HepG2 (cell line): ENCODE results near the gene ABHD1. TPM values are rescaled to one million over a fixed set of nuclear protein-coding genes. Genes with fewer than 3 reads are reported as not detected.

Experiments used
- ATAD3A ChIP-seq: sonication (generic); formaldehyde crosslinking; IDR thresholded peaks from 2 replicates; pipeline ENCODE4 v1.4.0; 2020; ENCODE audit warnings: missing genetic modification reagents
- DZIP1 ChIP-seq: sonication (generic); formaldehyde crosslinking; IDR thresholded peaks from 2 replicates; pipeline ENCODE4 v1.5.0; 2020; ENCODE audit warnings: mild to moderate bottlenecking, missing genetic modification reagents
- HNRNPH1 ChIP-seq: fragments of 200-400 bp; formaldehyde crosslinking; optimal IDR thresholded peaks from 2 replicates; pipeline ENCODE3; 2017; ENCODE audit warnings: mild to moderate bottlenecking, low read depth, low read length
- KDM5B ChIP-seq: sonication (generic); formaldehyde crosslinking; IDR thresholded peaks from 2 replicates; pipeline ENCODE4 v1.4.0; 2020; ENCODE audit warnings: missing genetic modification reagents, mild to moderate bottlenecking, borderline replicate concordance
- KLF15 ChIP-seq: sonication (generic); formaldehyde crosslinking; IDR thresholded peaks from 2 replicates; pipeline ENCODE4 v1.8.1; 2023; ENCODE audit warnings: borderline replicate concordance, mild to moderate bottlenecking, inconsistent platforms, missing genetic modification reagents, mixed read lengths
- MED1 ChIP-seq: sonication (generic); formaldehyde crosslinking; IDR thresholded peaks from 2 replicates; pipeline ENCODE4 v1.4.0; 2020; ENCODE audit warnings: missing genetic modification reagents
- NFAT5 ChIP-seq: sonication (generic); formaldehyde crosslinking; IDR thresholded peaks from 2 replicates; pipeline ENCODE4 v1.4.0; 2020; ENCODE audit warnings: missing genetic modification reagents
- ZNF136 ChIP-seq: sonication (generic); formaldehyde crosslinking; IDR thresholded peaks from 2 replicates; pipeline ENCODE4 v1.8.1; 2022; ENCODE audit warnings: low read depth, mild to moderate bottlenecking, moderate library complexity, missing genetic modification reagents
- ZNF20 ChIP-seq: sonication (generic); formaldehyde crosslinking; IDR thresholded peaks from 2 replicates; pipeline ENCODE4 v1.4.0; 2020; ENCODE audit warnings: mild to moderate bottlenecking, moderate library complexity, missing genetic modification reagents
- ZNF329 ChIP-seq: sonication (generic); formaldehyde crosslinking; IDR thresholded peaks from 2 replicates; pipeline ENCODE4 v1.9.0; 2021; ENCODE audit warnings: low read depth, mild to moderate bottlenecking, missing genetic modification reagents
- ZNF503 ChIP-seq: sonication (generic); formaldehyde crosslinking; IDR thresholded peaks from 2 replicates; pipeline ENCODE4 v1.4.0; 2020; ENCODE audit warnings: missing genetic modification reagents
- ZNF513 ChIP-seq: sonication (generic); formaldehyde crosslinking; conservative IDR thresholded peaks from 2 replicates; pipeline ENCODE4 v1.5.0; 2020; ENCODE audit warnings: missing genetic modification reagents
- ZNF567 ChIP-seq: sonication (generic); formaldehyde crosslinking; IDR thresholded peaks from 2 replicates; pipeline ENCODE4 v1.8.1; 2023; ENCODE audit warnings: mild to moderate bottlenecking, missing genetic modification reagents, borderline replicate concordance
- ZUFSP ChIP-seq: sonication (generic); formaldehyde crosslinking; IDR thresholded peaks from 2 replicates; pipeline ENCODE4 v1.9.0; 2021; ENCODE audit warnings: missing genetic modification reagents, mild to moderate bottlenecking, borderline replicate concordance
- polyA plus RNA-seq, 8 experiments: library from polyadenylated mRNA; depleted of rRNA in 3 of 8; stranded (reverse) in 7 of 8; unstranded in 1 of 8; fragments of >200 nt; fragmentation: Illumina TruSeq in 4 of 8; extraction: Trizol in 4 of 8; gene quantifications; 2 replicates each; pipeline versions ENCODE4 v1.2.1 to v1.2.3, GENCODE V29; 2011 to 2016; ENCODE audit warnings: low read depth in 4 of 8, missing spikeins in 1 of 8, mixed read lengths in 1 of 8; ENCODE audit not compliant: insufficient read depth in 1 of 8
- total RNA-seq, 5 experiments: library from RNA; depleted of rRNA; stranded (reverse); fragments of >200 nt; fragmentation: Illumina TruSeq; extraction: Trizol; gene quantifications; 2 replicates each; pipeline ENCODE4 v1.2.3, GENCODE V29; 2016; ENCODE audit warnings: low read depth in 1 of 5

ABHD1 gene
- total and polyA plus RNA-seq, 2 of the 13 experiments (the other 11 are each of a cell fraction or from before 2014, with no cell fraction given), result 0.04 to 0.81 TPM

GRCh38 chr2:27133905-27134780 lies 10.5 kb downstream of the ABHD1 start, which contains the start of gene PREB (continued):
- no peak for TF ChIP-seq ZUFSP
- TF ChIP-seq ZNF513 (CRISPR knock-in tag), result no peak
- peak; percentile 58; the same call in 1 of the 2 replicates for TF ChIP-seq ZNF503 (CRISPR knock-in tag)
- TF ChIP-seq ZNF136 (CRISPR knock-in tag), result no peak
- 0 out of 2 replicates have a peak, but pooled peaks have one; percentile 62 for TF ChIP-seq ZNF329
- peak; percentile 70 for TF ChIP-seq MED1 (CRISPR knock-in tag)
- TF ChIP-seq KDM5B, result peak; percentile 97
- TF ChIP-seq ATAD3A (CRISPR knock-in tag), result no peak
- no peak for TF ChIP-seq ZNF20 (CRISPR knock-in tag)
- no peak; the same call in 1 of the 2 replicates for TF ChIP-seq KLF15 (CRISPR knock-in tag)
- no peak for TF ChIP-seq HNRNPH1
- no peak; the same call in 1 of the 2 replicates for TF ChIP-seq DZIP1 (CRISPR knock-in tag)
- TF ChIP-seq ZNF567 (CRISPR knock-in tag), result no peak
- TF ChIP-seq NFAT5 (CRISPR knock-in tag), result peak; percentile 79; the same call in 1 of the 2 replicates
